Panc1 (cell line): ENCODE results near the gene SSH2.

Experiments
- TCF7L2 ChIP-seq: IDR thresholded peaks from 2 replicates; pipeline ENCODE4 v1.6.1; 2011; ENCODE audit warnings: mild to moderate bottlenecking, low read depth, low read length, inconsistent platforms
- TF ChIP-seq, protein P1 (sequence below): fragments of 450-650 bp; IDR thresholded peaks from 2 replicates; pipeline ENCODE4 v1.5.1; 2017; ENCODE audit warnings: mild to moderate bottlenecking

DNA sequence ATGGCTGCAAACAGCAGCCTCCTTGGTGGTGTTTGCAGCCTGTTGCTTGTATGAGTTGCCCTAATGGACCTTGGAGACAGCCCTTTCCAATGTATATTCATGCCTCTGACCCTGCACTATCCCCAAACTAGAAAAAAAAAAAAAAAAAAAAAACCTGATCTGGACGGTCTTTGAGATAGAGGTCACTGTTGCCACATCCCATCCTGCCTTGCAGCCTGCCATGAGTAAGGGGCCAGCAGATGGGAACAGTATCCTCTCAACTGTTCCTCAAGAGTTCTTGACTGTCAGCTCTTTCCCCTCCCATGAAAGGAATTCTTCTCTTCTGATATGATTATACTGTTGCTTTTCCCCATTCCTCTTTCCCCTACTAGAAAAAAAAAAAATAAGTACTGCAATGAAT is 152.4 kb downstream of the SSH2 start:
- TF ChIP-seq, protein P1, sequence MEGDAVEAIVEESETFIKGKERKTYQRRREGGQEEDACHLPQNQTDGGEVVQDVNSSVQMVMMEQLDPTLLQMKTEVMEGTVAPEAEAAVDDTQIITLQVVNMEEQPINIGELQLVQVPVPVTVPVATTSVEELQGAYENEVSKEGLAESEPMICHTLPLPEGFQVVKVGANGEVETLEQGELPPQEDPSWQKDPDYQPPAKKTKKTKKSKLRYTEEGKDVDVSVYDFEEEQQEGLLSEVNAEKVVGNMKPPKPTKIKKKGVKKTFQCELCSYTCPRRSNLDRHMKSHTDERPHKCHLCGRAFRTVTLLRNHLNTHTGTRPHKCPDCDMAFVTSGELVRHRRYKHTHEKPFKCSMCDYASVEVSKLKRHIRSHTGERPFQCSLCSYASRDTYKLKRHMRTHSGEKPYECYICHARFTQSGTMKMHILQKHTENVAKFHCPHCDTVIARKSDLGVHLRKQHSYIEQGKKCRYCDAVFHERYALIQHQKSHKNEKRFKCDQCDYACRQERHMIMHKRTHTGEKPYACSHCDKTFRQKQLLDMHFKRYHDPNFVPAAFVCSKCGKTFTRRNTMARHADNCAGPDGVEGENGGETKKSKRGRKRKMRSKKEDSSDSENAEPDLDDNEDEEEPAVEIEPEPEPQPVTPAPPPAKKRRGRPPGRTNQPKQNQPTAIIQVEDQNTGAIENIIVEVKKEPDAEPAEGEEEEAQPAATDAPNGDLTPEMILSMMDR = no peak
- no peak for TF ChIP-seq TCF7L2
